ENCODE measurements around the gene CYP4F22.
"Not testable (repeated sequence)": the region's sequence is repeated elsewhere in the genome, so short reads cannot be mapped to it uniquely, and the experiment has no call there.

The CYP4F22 gene

DNA sequence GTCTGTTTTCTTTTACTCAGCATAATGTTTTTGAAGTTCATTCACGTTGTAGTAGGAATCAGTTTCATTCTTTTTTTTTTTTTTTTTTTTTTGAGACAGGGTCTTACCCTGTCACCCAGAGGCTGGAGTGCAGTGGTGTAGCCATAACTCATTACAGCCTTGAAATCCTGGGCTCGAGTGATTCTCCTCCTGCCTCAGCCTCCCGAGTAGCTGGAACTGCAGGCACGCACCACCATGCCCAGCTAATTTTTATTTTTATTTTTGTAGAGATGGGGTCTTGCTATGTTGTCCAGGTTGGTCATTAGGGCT, 25.2 kb downstream of the CYP4F22 start:
- in situ Hi-C loops (cut with HindIII; ENCODE audit: low sequenced_read_pairs): not testable (repeated sequence)

DNA sequence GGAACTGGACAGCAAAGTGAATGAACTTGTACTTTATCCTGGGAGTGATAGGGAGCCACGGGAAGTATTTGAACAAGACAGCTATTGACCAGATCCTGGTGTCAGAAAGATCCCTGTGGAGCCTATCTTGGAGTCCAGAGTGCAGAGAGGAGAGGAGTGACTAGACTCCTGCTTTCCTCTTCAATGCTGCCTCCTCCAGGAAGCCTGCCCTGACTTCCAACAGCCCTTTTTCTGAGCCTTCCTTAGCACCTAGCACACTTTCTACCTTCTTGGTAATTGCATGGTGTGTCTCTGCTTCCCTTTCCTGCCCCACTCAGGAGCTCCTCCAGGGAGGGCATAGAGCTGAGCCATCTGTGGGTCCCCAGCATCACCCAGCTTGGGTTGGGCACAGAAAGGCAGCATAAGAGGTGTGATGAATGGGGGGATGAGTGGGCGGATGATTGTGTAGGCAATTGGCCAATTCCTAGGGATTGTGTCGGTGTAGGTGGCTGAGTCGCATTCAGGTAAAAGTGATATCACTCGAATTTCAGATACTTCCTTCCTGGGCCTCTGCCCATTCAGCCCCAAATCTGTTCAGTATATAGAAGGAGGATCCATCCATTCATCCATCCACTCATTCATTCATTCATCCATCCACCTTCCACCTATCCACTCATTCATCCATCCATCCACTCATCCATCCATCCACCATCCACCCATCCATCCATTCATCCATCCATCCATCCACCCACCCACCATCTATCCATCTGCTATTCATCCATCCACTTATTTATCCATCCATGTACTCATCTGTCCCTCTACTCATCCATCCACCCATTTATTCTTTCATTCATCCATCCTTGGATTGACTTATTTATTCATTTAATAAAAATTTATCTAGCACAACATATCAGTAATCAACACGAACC, 26.9 kb downstream of the CYP4F22 start:
- in situ Hi-C loops (cut with HindIII; ENCODE audit: low sequenced_read_pairs): no loop called here

DNA sequence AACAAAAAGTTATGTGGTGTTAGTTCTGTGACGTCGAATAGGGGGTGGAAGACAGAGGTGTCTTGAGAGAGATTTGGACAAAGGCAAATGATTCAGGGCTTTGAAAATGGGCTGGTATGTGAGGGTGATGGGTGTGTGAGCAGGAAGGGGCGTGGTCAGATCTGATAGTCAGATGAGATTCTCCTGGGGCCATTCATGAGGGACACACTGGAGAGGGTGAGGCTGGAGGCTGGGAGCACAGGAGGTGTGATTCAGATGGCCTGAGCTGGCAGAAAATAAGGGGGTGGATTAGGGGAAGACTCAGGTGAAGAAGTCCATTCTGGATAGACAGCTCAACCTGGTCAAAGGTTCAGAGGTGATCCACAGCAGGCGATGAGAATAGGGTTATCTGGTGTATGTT, 28.0 kb downstream of the CYP4F22 start:
- in situ Hi-C loops (cut with HindIII; ENCODE audit: low sequenced_read_pairs): no loop called here

DNA sequence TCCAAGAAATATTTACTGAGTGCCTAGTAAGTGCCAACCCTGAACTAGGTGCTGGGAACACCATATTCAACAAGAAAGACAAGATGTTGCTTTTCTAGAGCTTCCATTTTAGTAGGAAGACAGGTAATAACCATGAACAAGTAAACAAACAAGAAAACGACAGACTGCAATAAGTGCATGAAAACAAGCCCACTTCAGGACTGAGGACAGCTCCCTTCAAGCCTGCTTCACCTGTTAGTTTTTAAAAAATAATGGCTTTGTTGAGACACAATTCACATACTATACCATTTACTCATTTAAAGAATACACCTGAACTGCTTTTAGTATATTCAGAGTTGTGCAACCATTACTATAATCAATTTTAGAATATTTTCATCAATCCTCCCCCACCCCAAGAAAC, 30.4 kb downstream of the CYP4F22 start:
- in situ Hi-C loops (cut with HindIII; ENCODE audit: low sequenced_read_pairs): no loop called here

DNA sequence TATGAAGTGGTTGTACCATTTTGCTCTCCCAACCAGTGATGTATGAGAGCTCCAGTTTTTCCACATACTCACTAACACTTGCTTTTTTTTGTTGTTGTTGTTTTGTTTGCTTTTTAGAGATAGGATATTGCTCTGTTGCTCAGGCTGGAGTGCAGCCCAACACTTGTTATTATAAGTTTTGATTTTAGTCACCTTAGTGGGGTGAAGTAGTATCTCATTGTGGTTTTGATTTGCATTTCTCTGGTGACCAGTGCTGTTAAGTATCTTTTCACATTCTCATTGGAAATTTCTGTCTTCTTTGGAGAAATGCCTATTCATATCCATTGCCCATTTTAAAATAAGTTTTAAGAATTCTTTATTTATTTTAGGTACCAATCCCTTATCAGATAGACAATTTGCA, 31.3 kb downstream of the CYP4F22 start:
- in situ Hi-C loops (cut with HindIII; ENCODE audit: low sequenced_read_pairs): no loop called here

DNA sequence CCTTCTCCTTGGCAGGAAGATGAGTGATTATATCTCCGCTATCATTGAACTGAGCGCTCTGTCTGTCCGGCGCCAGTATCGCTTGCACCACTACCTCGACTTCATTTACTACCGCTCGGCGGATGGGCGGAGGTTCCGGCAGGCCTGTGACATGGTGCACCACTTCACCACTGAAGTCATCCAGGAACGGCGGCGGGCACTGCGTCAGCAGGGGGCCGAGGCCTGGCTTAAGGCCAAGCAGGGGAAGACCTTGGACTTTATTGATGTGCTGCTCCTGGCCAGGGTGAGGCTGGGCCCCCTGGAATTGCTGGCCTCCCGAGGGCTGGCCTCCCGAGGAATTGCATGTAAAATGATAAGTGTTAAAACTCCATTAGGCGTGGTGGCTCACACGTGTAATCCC, 32.1 kb downstream of the CYP4F22 start:
- in situ Hi-C loops (cut with HindIII; ENCODE audit: low sequenced_read_pairs): no loop called here

DNA sequence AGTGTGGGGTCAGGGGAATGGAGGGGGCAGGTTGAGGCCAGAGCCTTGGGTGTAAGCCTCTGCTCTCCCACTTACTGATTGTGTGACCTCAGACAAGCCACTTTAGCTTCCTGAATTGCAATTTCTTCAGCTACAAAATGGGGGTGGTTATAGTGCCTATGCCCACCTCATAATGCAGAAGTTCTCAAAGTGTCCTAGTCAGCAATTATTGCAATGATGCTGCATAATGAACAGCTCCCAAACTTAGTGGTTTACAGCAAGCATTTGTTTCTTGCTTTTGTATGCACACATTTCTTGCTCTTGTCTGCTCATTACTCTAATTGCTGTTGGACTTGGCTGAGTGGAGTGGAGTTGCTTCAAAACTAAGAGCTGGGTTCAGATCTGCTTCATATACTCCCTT, 36.0 kb downstream of the CYP4F22 start:
- in situ Hi-C loops (cut with HindIII; ENCODE audit: low sequenced_read_pairs): no loop called here

DNA sequence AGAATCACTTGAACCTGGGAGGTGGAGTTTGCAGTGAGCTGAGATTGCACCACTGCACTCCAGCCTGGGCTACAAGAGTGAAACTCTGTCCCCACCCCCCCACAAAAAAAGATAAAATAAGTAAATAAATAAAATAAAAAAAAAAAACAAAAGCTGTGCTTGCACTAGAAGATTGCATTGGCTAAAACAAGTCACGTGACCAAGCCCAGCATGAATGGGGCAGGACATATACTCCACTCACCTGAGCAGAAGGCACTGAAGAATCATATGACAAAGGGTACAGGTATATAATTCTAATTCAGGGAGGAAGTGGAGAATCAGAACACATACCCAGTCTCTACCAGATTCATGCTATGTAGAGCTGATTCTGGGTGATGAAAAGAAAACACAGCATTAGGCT, 36.6 kb downstream of the CYP4F22 start:
- in situ Hi-C loops (cut with HindIII; ENCODE audit: low sequenced_read_pairs): no loop called here

DNA sequence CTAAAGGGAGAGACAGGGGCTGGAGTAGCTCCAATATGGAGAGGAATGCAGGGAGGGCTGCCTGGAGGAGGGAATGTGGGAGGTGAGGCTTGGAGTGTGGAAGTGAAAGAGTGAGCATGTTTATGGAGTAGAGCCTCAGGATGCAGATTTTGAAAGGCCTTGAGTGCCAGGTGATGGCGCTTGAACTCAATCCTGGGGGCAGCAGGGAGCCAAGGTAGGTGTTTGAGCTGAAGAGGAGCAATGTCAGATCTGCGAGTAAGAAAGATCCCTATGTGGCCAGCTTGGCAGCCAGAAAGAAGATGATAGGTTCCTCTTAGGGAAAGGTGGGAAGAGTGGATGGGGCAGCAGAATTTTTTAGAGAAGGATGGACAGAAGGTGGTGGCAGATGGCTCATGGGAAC, 40.3 kb downstream of the CYP4F22 start:
- in situ Hi-C loops (cut with HindIII; ENCODE audit: low sequenced_read_pairs): no loop called here

DNA sequence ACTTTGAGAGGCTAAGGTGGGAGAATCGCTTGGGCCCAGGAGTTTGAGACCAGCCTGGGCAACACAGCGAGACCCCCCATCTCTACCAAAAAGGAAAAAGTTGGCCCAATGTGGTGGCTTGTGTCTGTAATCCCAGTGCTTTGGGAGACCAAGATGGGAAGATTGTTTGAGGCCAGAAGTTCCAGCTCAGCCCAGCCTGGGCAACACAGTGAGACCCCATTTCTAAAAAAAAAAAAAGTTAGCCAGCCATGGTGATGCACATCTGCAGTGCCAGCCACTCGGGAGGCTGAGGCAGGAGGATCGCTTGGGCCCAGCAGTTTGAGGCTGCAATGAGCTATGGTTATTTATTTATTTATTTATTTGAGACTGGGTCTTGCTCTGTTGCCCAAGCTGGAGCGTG, 41.3 kb downstream of the CYP4F22 start:
- in situ Hi-C loops (cut with HindIII; ENCODE audit: low sequenced_read_pairs): no loop called here

DNA sequence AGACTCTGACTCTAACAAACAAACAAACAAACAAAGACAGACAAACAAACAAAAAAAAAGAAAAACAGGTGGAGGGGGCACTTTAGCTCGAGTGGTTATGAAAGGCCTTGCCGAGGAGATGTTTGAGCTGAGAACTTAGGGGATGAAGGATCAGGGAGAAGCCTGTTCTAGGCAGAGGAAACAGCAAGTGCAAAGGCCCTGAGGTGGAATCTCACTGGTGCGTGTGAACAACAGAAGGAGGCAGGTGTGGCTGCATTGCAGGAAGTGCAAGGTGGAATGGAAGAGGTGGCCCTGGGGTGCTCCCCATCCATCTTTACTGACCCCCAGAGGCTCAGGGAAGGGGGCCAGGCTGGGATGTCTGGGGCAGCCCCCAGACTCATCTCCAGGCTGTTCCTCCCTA, 41.9 kb downstream of the CYP4F22 start:
- in situ Hi-C loops (cut with HindIII; ENCODE audit: low sequenced_read_pairs): no loop called here

DNA sequence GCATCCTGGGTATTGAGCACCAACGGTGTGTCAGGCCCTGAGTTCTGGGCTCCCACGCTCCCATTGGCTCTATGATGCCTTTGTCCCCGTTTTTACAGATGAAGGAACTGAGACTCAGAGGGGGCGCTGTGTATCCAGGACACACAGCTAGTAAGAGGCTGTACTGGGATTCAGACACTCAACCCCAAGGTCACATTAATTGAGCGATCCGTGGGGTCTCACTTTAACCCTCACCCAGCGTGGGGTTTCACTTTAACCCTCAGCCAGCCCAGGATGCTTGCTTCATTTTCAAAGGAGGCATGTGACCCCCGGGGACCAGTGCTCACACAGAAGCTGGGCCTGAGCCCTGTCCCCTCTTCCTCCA, 42.6 kb downstream of the CYP4F22 start:
- in situ Hi-C loops (cut with HindIII; ENCODE audit: low sequenced_read_pairs): no loop called here

DNA sequence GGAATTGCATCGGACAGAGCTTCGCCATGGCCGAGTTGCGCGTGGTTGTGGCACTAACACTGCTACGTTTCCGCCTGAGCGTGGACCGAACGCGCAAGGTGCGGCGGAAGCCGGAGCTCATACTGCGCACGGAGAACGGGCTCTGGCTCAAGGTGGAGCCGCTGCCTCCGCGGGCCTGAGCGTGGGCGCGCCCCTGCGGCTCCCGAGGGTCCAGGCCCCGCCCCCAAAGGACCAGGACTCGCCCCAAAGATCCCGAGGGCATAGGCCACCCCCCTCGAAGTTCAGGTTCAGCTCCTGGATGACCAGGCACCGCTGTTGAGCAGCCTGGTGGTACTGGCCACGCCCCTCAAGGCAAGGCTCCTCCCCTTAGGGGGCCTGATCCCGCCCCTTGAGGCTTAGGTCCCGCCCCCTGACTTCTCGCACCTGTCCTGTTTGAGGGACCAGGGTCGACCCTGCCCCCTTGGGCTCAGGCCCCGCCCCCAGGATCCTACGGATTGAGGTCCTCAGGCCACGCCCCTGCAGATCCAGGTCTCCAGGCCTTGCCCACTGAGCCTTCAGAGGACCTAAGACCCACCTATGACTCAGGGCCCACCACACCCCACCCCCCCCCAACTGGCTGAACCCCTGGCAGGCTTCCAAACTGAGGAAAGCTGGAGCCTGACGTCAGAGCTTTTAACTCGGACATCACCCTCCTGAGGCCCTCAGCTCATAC, 43.1 kb downstream of the CYP4F22 start:
- in situ Hi-C loops (cut with HindIII; ENCODE audit: low sequenced_read_pairs): no loop called here

DNA sequence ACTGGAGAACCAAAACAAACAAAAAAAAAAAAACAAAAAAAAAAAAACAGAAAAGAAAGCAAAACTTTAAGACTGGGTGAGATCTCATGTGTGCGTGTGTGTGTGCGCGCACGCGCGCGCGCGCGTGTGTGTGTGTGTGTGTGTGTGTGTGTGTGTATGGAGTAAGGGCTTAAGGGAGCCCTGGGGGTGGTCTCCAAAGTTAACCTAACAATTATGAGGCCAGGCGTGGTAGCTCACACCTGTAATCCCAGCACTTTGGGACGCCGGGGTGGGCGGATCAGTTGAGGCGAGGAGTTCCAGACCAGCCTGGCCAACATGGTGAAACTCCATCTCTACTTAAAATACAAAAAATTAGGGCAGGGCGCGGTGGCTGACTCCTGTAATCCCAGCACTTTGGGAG, 46.7 kb downstream of the CYP4F22 start:
- in situ Hi-C loops (cut with HindIII; ENCODE audit: low sequenced_read_pairs): no loop called here

DNA sequence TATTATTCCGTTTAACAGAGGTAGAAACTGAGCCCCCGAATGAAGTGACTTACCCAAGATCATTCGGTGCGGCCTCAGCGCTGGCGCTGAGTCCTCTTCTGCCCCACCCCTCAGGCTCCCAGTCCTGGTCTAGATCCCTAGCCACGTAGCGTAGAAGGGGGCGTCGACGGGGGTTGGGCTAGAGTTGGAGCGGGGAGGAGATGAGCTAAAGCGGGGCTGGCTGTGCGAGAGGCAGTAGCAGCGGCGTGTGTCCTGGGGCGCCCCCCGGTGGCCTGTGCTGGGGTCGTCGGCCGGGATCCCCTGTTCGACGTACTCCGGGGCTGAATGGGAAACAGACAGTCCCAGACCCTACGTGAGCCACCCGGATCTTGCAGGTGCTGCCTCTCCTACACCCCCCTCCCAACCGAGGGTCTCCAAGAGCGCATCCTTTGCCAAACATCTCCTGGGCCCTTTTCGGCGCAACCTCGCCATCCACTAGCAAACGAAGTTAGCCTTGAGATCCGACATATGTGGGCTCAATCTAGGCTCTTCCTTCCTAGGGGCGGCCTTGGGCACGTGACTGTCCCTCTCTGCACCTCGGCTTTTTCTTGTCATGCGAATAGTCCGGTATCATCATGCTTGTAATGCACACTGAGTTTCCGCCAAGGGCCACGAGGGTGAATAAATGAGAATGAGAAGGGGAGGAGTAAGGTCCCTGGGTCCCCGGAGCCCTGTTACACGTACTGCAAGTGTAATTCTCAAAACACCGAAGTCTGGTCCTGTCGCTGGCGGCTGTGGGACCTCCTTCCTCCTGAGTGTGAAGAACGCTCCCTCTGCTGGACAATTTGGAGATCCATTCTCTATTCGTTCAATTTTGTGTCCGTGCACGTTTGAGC, 47.7 kb downstream of the CYP4F22 start:
- in situ Hi-C loops (cut with HindIII; ENCODE audit: low sequenced_read_pairs): no loop called here

DNA sequence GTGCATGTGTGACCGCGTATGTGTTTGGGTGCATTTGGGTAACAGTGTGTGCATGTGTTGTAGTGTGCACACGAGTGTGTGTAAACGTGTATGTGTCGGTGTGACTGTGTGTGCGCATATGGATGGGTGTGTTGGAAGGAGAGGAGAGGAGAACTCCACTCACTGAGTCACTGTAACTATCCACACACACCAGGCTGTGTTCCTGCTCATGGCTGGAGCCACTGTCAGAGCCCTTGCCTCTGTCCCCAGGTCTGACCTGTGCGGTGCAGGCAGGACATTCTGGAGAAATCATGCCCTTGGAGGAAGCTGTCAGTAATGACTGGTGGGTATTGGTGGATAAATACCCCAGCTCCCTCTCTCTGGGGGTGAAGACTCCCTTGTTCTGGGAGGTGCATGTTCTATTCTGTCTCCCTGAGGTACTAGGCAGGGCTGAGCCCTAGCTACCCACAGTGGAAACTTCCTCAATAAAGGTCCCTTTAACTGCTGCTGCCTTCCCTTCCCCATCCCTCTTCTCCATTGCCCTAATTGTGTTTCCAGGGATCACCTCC, 48.4 kb downstream of the CYP4F22 start:
- in situ Hi-C loops (cut with HindIII; ENCODE audit: low sequenced_read_pairs): no loop called here

DNA sequence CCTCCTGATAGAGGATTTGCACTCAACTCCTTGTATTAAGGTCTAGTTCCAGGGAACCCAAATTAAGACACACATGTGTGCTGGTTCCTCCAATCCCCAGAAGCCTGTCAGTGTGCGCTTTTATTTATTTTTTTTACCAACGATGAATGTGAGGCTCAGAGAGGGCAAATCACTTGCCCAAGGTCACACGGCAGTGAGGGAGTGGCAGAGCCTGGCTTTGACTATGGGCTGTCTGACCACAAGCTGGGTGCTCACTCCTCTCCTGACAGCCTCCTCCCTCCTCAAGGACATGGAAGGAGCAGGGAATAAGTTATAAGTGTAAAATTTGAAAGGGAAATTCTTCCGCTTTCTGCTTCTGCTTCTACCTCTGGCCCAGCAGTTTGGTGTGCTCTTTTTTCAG, 48.9 kb downstream of the CYP4F22 start:
- in situ Hi-C loops (cut with HindIII; ENCODE audit: low sequenced_read_pairs): no loop called here

DNA sequence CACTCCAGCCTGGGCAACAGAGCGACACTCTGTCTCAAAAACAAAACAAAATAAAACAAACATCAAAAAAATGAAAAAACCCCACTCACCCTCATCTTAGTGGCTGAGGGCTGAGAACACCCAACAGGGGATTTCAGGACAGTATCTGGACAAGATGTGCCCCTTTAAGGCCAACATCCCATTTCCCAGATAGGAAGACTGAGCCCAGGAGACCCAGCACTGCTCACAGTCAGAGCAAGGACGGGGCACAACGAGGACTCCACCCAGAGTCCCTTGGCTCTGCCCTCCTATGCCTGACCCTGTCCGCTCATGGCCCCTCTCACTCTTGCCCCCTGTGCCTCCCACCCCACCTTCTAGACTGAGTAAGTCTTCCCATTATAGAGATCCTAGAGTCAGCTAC, 53.8 kb downstream of the CYP4F22 start:
- in situ Hi-C loops (cut with HindIII; ENCODE audit: low sequenced_read_pairs): no loop called here

DNA sequence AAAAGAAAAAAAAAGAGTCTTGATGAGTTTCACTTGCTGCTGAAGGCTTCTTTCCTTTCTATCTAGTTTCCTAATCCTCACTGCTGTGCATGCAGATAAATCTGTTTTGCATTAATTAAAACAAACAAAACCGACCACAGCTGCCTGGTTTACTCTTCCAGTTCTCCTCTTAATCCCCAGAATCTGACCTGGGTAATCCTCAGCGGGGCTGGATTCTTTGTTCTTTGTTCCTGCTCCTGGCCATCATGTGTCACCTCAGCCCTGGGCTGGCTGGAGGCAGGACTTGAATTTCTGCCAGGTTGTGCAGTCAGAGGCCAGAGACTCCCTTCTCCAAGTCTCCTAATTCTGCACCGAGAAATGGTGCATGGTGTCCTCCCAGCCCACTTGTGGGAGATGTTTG, 54.5 kb downstream of the CYP4F22 start:
- in situ Hi-C loops (cut with HindIII; ENCODE audit: low sequenced_read_pairs): no loop called here

DNA sequence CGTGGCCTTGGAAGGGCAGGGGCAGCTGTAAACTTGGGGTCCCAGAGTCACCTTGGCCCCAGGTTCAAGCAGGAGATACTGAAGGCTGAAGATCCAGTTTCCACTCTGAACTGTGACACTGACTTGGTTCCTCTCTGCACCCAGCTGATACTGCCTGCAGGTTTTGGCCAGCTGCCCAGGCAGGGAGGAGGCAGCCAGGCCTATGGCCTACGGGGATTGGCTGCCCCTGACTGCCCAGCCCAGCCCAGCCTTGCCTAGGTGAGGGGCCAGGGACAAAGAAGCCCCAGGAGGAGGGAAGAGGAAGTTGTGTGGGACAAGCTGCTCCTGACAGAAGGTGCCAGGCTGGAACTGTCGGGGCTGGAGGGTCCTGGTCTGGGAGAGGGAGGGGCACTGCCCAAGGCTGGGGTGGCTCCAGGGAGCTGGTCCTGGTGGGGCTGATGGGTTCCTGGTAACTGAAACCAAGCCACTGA, 55.0 kb downstream of the CYP4F22 start:
- in situ Hi-C loops (cut with HindIII; ENCODE audit: low sequenced_read_pairs): no loop called here

DNA sequence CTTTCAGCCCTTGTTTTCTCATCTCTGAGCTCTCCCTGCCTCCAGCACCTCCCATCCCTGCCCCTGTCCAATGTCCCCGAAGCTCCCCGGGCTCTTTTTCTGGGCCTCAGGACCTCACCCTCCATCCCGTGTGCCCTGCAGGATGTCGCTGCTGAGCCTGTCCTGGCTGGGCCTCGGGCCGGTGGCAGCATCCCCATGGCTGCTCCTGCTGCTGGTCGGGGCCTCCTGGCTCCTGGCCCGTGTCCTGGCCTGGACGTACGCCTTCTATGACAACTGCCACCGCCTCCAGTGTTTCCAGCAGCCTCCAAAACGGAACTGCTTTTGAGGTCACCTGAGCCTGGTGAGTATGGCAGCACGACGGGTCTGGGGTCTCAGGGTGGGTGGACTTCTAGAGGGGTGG, 55.6 kb downstream of the CYP4F22 start:
- in situ Hi-C loops (cut with HindIII; ENCODE audit: low sequenced_read_pairs): no loop called here

Measured in DLD1 (cell line).